A549 (cell line): ENCODE results near the gene RBM4B. TPM values are rescaled to one million over a fixed set of nuclear protein-coding genes. Genes with fewer than 3 reads are reported as not detected.
"Not testable (repeated sequence)": the region's sequence is repeated elsewhere in the genome, so short reads cannot be mapped to it uniquely, and the experiment has no call there.

Experiments used
- ATAC-seq, 2 experiments: fragments of 200-7000 bp in 1 of 2; fragments of >200 bp in 1 of 2; cut with Nextera tagmentation in 1 of 2; cut with Tn5 transposase in 1 of 2; 3 replicates each; pipeline versions ENCODE4 v1.8.0 to v1.9.1; 2018 to 2020; ENCODE audit warnings: mild to moderate bottlenecking in 1 of 2, moderate library complexity in 1 of 2
- CTCF ChIA-PET: fragments of 300-600 bp; sonication (Branson Sonifier 250); formaldehyde crosslinking; extraction: SDS; loops from one replicate; lab custom pipeline; 2021; ENCODE audit warnings: antibody characterized with exemption, inconsistent platforms; lab: Yijun Ruan, JAX
- POLR2A ChIA-PET: fragments of 350-600 bp; formaldehyde crosslinking; extraction: SDS; loops from one replicate; lab custom pipeline; 2021; ENCODE audit warnings: antibody characterized with exemption, inconsistent platforms; lab: Yijun Ruan, JAX
- DNase-seq, 2 experiments: peaks; one replicate each; pipeline versions ENCODE4 v3.0.0 to v3.0.0-alpha.2; 2011 to 2016; ENCODE audit warnings: low read depth in 1 of 2, low spot score in 1 of 2
- FAIRE-seq: peaks from 2 replicates; lab custom pipeline; 2011; peaks lifted over from hg19 to GRCh38; lab: Jason Lieb, UNC
- H3K27ac ChIP-seq, 2 experiments: fragments of >200 bp; sonication (Bioruptor Twin); formaldehyde crosslinking; 3 replicates each; pipeline ENCODE4 v1.5.1; 2016 to 2017
- H3K4me1 ChIP-seq: fragments of >200 bp; sonication (Bioruptor Twin); formaldehyde crosslinking; 3 replicates; pipeline ENCODE4 v1.6.1; 2016
- H3K4me2 ChIP-seq: fragments of >200 bp; sonication (Bioruptor Twin); formaldehyde crosslinking; 3 replicates; pipeline ENCODE4 v1.6.1; 2016
- H3K4me3 ChIP-seq: fragments of >200 bp; sonication (Bioruptor Twin); formaldehyde crosslinking; 3 replicates; pipeline ENCODE4 v1.5.1; 2016
- H3K9me3 ChIP-seq: fragments of >200 bp; sonication (Bioruptor Twin); formaldehyde crosslinking; 3 replicates; pipeline ENCODE4 v1.6.1; 2016
- BHLHE40 ChIP-seq: IDR thresholded peaks from 2 replicates; pipeline ENCODE4 v1.6.1; 2012; ENCODE audit warnings: low read depth, low read length, inconsistent platforms
- CBX2 ChIP-seq: fragments of 200-600 bp; sonication (generic); IDR thresholded peaks from 2 replicates; pipeline ENCODE4 v1.6.1; 2016; ENCODE audit warnings: low read depth, mild to moderate bottlenecking, borderline replicate concordance
- E2F6 ChIP-seq: IDR thresholded peaks from 2 replicates; pipeline ENCODE4 v1.6.1; 2012; ENCODE audit warnings: low read depth, borderline replicate concordance
- EHMT2 ChIP-seq: fragments of 200-600 bp; sonication (generic); IDR thresholded peaks from 2 replicates; pipeline ENCODE4 v1.6.1; 2016; ENCODE audit warnings: antibody characterized with exemption, low read depth, mild to moderate bottlenecking, moderate library complexity
- EP300 ChIP-seq, 2 experiments: fragments of >200 bp; sonication (Bioruptor Twin); formaldehyde crosslinking; IDR thresholded peaks; 2 replicates in 1 of 2; 3 replicates in 1 of 2; pipeline ENCODE4 v1.6.1; 2016 to 2017
- FOSB ChIP-seq: fragments of 250-450 bp; sonication (Bioruptor Pico); IDR thresholded peaks from 2 replicates; pipeline ENCODE4 v1.5.0; 2020; ENCODE audit warnings: mild to moderate bottlenecking, moderate library complexity
- FOSL2 ChIP-seq, 2 experiments: fragments of 450-650 bp in 1 of 2; fragments of >200 bp in 1 of 2; sonication (Bioruptor Twin) in 1 of 2; formaldehyde crosslinking; IDR thresholded peaks; 2 replicates each; pipeline versions ENCODE4 v1.5.0 to v1.6.1; 2016 to 2020; ENCODE audit warnings: mild to moderate bottlenecking in 1 of 2, moderate library complexity in 1 of 2
- FOXS1 ChIP-seq: fragments of 250-450 bp; sonication (Bioruptor Pico); IDR thresholded peaks from 2 replicates; pipeline ENCODE4 v1.5.0; 2020; ENCODE audit warnings: mild to moderate bottlenecking, moderate library complexity
- HDAC2 ChIP-seq: fragments of 200-600 bp; sonication (generic); IDR thresholded peaks from 2 replicates; pipeline ENCODE4 v1.6.1; 2016
- MAFK ChIP-seq: fragments of 450-650 bp; IDR thresholded peaks from 2 replicates; pipeline ENCODE4 v1.6.1; 2014; ENCODE audit not compliant: partially characterized antibody
- MAZ ChIP-seq: fragments of 150-350 bp; IDR thresholded peaks from 2 replicates; pipeline ENCODE4 v1.6.1; 2014; ENCODE audit warnings: antibody characterized with exemption, low read depth, low read length, borderline replicate concordance
- MYC ChIP-seq: IDR thresholded peaks from 2 replicates; pipeline ENCODE4 v1.6.1; 2012; ENCODE audit warnings: mild to moderate bottlenecking, inconsistent platforms, low read length, improper control_type of control experiment, borderline replicate concordance
- NFE2L2 ChIP-seq: fragments of 150-350 bp; conservative IDR thresholded peaks from 2 replicates; pipeline ENCODE4 v1.6.1; 2014; ENCODE audit warnings: low read length
- NR3C1 ChIP-seq: fragments of >200 bp; sonication (Bioruptor Twin); formaldehyde crosslinking; IDR thresholded peaks from 3 replicates; pipeline ENCODE4 v1.6.1; 2017
- PHF8 ChIP-seq: fragments of 200-600 bp; sonication (generic); IDR thresholded peaks from 2 replicates; pipeline ENCODE4 v1.6.1; 2016; ENCODE audit warnings: low read depth, mild to moderate bottlenecking, antibody characterized with exemption, moderate library complexity, borderline replicate concordance
- POLR2A ChIP-seq: IDR thresholded peaks from 2 replicates; pipeline ENCODE4 v1.6.1; 2012; ENCODE audit warnings: mild to moderate bottlenecking, low read length
- RAD21 ChIP-seq, 2 experiments: fragments of >200 bp in 1 of 2; sonication (Bioruptor Twin) in 1 of 2; formaldehyde crosslinking in 1 of 2; IDR thresholded peaks in 1 of 2; conservative IDR thresholded peaks in 1 of 2; 2 replicates in 1 of 2; 3 replicates in 1 of 2; pipeline ENCODE4 v1.6.1; 2012 to 2018; ENCODE audit warnings: inconsistent platforms in 1 of 2
- RCOR1 ChIP-seq: fragments of 150-350 bp; IDR thresholded peaks from 2 replicates; pipeline ENCODE4 v1.6.1; 2014; ENCODE audit warnings: antibody characterized with exemption, low read length, low read depth
- TFCP2L1 ChIP-seq: fragments of 250-450 bp; sonication (Bioruptor Pico); IDR thresholded peaks from 2 replicates; pipeline ENCODE4 v1.5.0; 2021; ENCODE audit warnings: mild to moderate bottlenecking
- ZC3H11A ChIP-seq: fragments of 450-650 bp; IDR thresholded peaks from 2 replicates; pipeline ENCODE4 v1.6.1; 2014; ENCODE audit warnings: antibody characterized with exemption, mild to moderate bottlenecking
- ZNF302 ChIP-seq: fragments of 250-450 bp; sonication (Bioruptor Pico); IDR thresholded peaks from 2 replicates; pipeline ENCODE4 v1.9.0; 2021; ENCODE audit warnings: inconsistent platforms, mild to moderate bottlenecking, moderate library complexity
- ZSCAN20 ChIP-seq: fragments of 250-450 bp; sonication (Bioruptor Pico); IDR thresholded peaks from 2 replicates; pipeline ENCODE4 v1.8.0; 2022; ENCODE audit warnings: mild to moderate bottlenecking, moderate library complexity
- WGBS: methylation state at CpG from one replicate; pipeline ENCODE4 v1.1.6; 2017; ENCODE audit errors: missing lambda C conversion rate; 5-methylcytosine and 5-hydroxymethylcytosine counted together
- polyA plus RNA-seq, 4 experiments: library from polyadenylated mRNA; depleted of rRNA in 3 of 4; stranded (reverse); fragments of >200 nt; fragmentation: RNase III in 1 of 4; extraction: RNeasy Plus Mini Kit Qiagen cat#74134 plus additional on column Dnase treatment in 1 of 4; gene quantifications; 2 replicates in 3 of 4; 3 replicates in 1 of 4; pipeline ENCODE4 v1.2.3, GENCODE V29; 2011 to 2017

RBM4B gene
- polyA plus RNA-seq, 2 of the 4 experiments (the other 2 are of a cell fraction): 28.0 to 32.7 TPM

- TF ChIP-seq MAFK: peak; percentile 30
- TF ChIP-seq RAD21 (conservative IDR thresholded peaks at IDR 0.05 in 1 of 2, IDR thresholded peaks at IDR 0.05 in 1 of 2): no peak
These were observed at the start of gene RBM4B (continued) for GRCh38 chr11:66677599-66678375.

- TF ChIP-seq ZNF302 (CRISPR knock-in tag): no peak
- TF ChIP-seq E2F6: no peak
- no peak for TF ChIP-seq EP300 (IDR thresholded peaks at IDR 0.05)
- DNase-seq (no peak), FAIRE-seq (no peak), ATAC-seq (no peak)
- Histone ChIP-seq H3K4me1 (peaks cover 17% of the 10 kb centered on the region), H3K27ac (no peak overlapping the region), H3K4me3 (no peak overlapping the region), H3K9me3 (no peaks in the 10 kb centered on the region), H3K4me2 (no peak overlapping the region)
- POLR2A ChIA-PET: interaction anchor here (1.7 kb wide), 1 partner anchor 17 kb away, joined by 6 read pairs; no protein-coding TSS in a partner anchor
- CTCF ChIA-PET: interaction anchor here (1.0 to 2.5 kb wide), 8 partner anchors 9 to 63 kb away, joined by 3 to 8 read pairs (median 4); no protein-coding TSS in a partner anchor
- 90% methylated on average over 10 of the region's 10 CpGs for WGBS
These were observed 48.0 kb upstream of the RBM4B start for GRCh38 chr11:66725647-66726046.

GRCh38 chr11:66725114-66725513, 47.4 kb upstream of the RBM4B start:
- TF ChIP-seq BHLHE40 (no peak), POLR2A (no peak), PHF8 (no peak)
- ChIA-PET CTCF (interaction anchor here (1.0 to 2.5 kb wide), 7 partner anchors 9 to 47 kb away, joined by 3 to 8 read pairs (median 3); no protein-coding TSS in a partner anchor), POLR2A (no interaction called here)
- no peak overlapping the region for H3K4me2 ChIP-seq
- no peak overlapping the region for H3K4me3 ChIP-seq
- H3K9me3 ChIP-seq: no peaks in the 10 kb centered on the region
- DNase-seq (no peak), FAIRE-seq (no peak), ATAC-seq (no peak)
- H3K4me1 ChIP-seq: peaks cover 22% of the 10 kb centered on the region
- H3K27ac ChIP-seq: no peak overlapping the region
- WGBS: 91% methylated on average over 1 of the region's 1 CpG

GRCh38 chr11:66724167-66724566, 46.5 kb upstream of the RBM4B start:
- H3K27ac ChIP-seq, ATAC-seq, H3K9me3 ChIP-seq, H3K4me2 ChIP-seq, DNase-seq, FAIRE-seq, H3K4me3 ChIP-seq, POLR2A ChIA-PET: not testable (repeated sequence)
- 96% methylated on average over 5 of the region's 5 CpGs for WGBS
- peaks cover 24% of the 10 kb centered on the region for H3K4me1 ChIP-seq
- CTCF ChIA-PET: interaction anchor here (0.6 to 2.5 kb wide), 7 partner anchors 11 to 46 kb away, joined by 3 to 8 read pairs (median 4); no protein-coding TSS in a partner anchor

GRCh38 chr11:66723693-66724092, 46.0 kb upstream of the RBM4B start:
- DNase-seq: peak in 1 of 2 experiments; percentile 26
- H3K4me2 ChIP-seq: 0 out of 3 replicates have a peak overlapping the region, but pooled peaks have one; percentile 4
- FAIRE-seq: no peak
- H3K4me3 ChIP-seq: no peak overlapping the region
- peaks cover 24% of the 10 kb centered on the region for H3K4me1 ChIP-seq
- ChIA-PET POLR2A (no interaction called here), CTCF (interaction anchor here (0.6 to 2.5 kb wide), 5 partner anchors 26 to 75 kb away, joined by 3 to 8 read pairs (median 4); no protein-coding TSS in a partner anchor)
- no peak overlapping the region for H3K27ac ChIP-seq
- 80% methylated on average over 5 of the region's 5 CpGs for WGBS
- 0 out of 6 replicates have a peak, but pooled peaks of 1 of the 2 experiments have one; percentile 9 for ATAC-seq
- H3K9me3 ChIP-seq: no peaks in the 10 kb centered on the region
- TF ChIP-seq CBX2: no peak
- no peak for TF ChIP-seq MAFK
- no peak for TF ChIP-seq NFE2L2
- no peak for TF ChIP-seq BHLHE40
- TF ChIP-seq FOSB (CRISPR knock-in tag): no peak
- no peak for TF ChIP-seq FOSL2 (IDR thresholded peaks at IDR 0.05)
- no peak for TF ChIP-seq FOSL2 (CRISPR knock-in tag; IDR thresholded peaks at IDR 0.05)
- no peak for TF ChIP-seq MYC
- no peak for TF ChIP-seq FOXS1 (CRISPR knock-in tag)
- TF ChIP-seq ZC3H11A: no peak
- TF ChIP-seq EHMT2: no peak
- no peak for TF ChIP-seq RAD21 (conservative IDR thresholded peaks at IDR 0.05 in 1 of 2, IDR thresholded peaks at IDR 0.05 in 1 of 2)
- no peak for TF ChIP-seq ZNF302 (CRISPR knock-in tag)
- TF ChIP-seq ZSCAN20: no peak
- no peak for TF ChIP-seq RCOR1
- TF ChIP-seq NR3C1: no peak
- no peak for TF ChIP-seq MAZ
- TF ChIP-seq PHF8: no peak
- TF ChIP-seq HDAC2: no peak
- TF ChIP-seq TFCP2L1: no peak
